Breast epithelium (tissue), 4 donors: Measurements from ENCODE around the gene CYP26B1. TPM values are rescaled to one million over a fixed set of nuclear protein-coding genes. Genes with fewer than 3 reads are reported as not detected.
A peak's percentile ranks its signal among the peaks of the same experiment; 100 is the strongest.

Experiments used
- DNase-seq, 2 donors: peaks; one replicate each; pipeline ENCODE4 v3.0.0-alpha.2; 2019; ENCODE audit warnings: low spot score in 2 of 2
- H3K27ac ChIP-seq, 2 donors: fragments of 200-600 bp; sonication (generic) in 1 of 2; one replicate each; pipeline ENCODE4 v1.5.1; 2016 to 2019; ENCODE audit warnings: mild to moderate bottlenecking in 1 of 2
- H3K27me3 ChIP-seq, 2 donors: fragments of 200-600 bp; sonication (generic) in 1 of 2; one replicate each; pipeline versions ENCODE4 v1.5.1 to v1.6.0; 2017 to 2019; ENCODE audit warnings: control low read depth in 1 of 2, mild to moderate bottlenecking in 1 of 2
- H3K36me3 ChIP-seq: fragments of 200-600 bp; one replicate; pipeline ENCODE4 v1.5.1; 2019
- H3K4me1 ChIP-seq, 2 donors: fragments of 200-600 bp; sonication (generic); one replicate each; pipeline ENCODE4 v1.5.1; 2016 to 2019; ENCODE audit warnings: control low read depth in 1 of 2
- H3K4me3 ChIP-seq, 3 donors: fragments of 200-600 bp; sonication (generic); 1 replicate in 2 of 3; 2 replicates in 1 of 3; pipeline ENCODE4 v1.5.1; 2016 to 2019; ENCODE audit warnings: mild to moderate bottlenecking in 3 of 3, moderate library complexity in 2 of 3
- H3K9me3 ChIP-seq, 2 donors: fragments of 200-600 bp; sonication (generic) in 1 of 2; one replicate each; pipeline ENCODE4 v1.5.1; 2016 to 2019; ENCODE audit warnings: control low read depth in 1 of 2
- CTCF ChIP-seq, 3 donors: fragments of 450-650 bp; IDR thresholded peaks; one replicate each; pipeline ENCODE4 v1.5.1; 2016 to 2017; ENCODE audit warnings: antibody characterized with exemption in 3 of 3, mild to moderate bottlenecking in 3 of 3, moderate library complexity in 3 of 3
- POLR2A ChIP-seq: fragments of 450-650 bp; IDR thresholded peaks from one replicate; pipeline ENCODE4 v1.6.1; 2016; ENCODE audit warnings: antibody characterized with exemption, mild to moderate bottlenecking, moderate library complexity
- POLR2AphosphoS5 ChIP-seq, 3 donors: sonication (generic); formaldehyde crosslinking; IDR thresholded peaks; one replicate each; pipeline ENCODE4 v1.6.1; 2017; ENCODE audit warnings: antibody characterized with exemption in 3 of 3
- intact Hi-C: fragments of 100-400 bp; cut with DNase I; formaldehyde crosslinking; loops from one replicate; pipeline ENCODE4 v1.15.1; 2023; ENCODE audit warnings: low total_unique reads
- total RNA-seq, 3 donors: library from RNA; depleted of rRNA; stranded (reverse); fragments of >200 nt; gene quantifications; one replicate each; pipeline ENCODE4 v1.1.0, GENCODE V29; 2016

The CYP26B1 gene
- total RNA-seq, 3 donors from 2014 or later = 3.8 to 41.6 (median 3.9) TPM

- Histone ChIP-seq H3K36me3 (no peaks in the 10 kb centered on the region), H3K9me3 (no peaks in the 10 kb centered on the region), H3K4me3 (no peak overlapping the region), H3K27ac (no peak overlapping the region), H3K4me1 (no peaks in the 10 kb centered on the region), H3K27me3 (no peaks in the 10 kb centered on the region)
- intact Hi-C loops = loop anchor here (10.0 kb wide), 1 partner anchor 577 kb away; no protein-coding TSS in a partner anchor
- DNase-seq = peak in 1 of 2 donors; percentile 33
- TF ChIP-seq CTCF (IDR thresholded peaks at IDR 0.05) = no peak
- TF ChIP-seq POLR2AphosphoS5 (IDR thresholded peaks at IDR 0.05) = no peak
- TF ChIP-seq POLR2A = no peak
These were observed 16.2 kb downstream of the CYP26B1 start for GRCh38 chr2:72131371-72131891.

- Histone ChIP-seq H3K36me3 (no peaks in the 10 kb centered on the region), H3K9me3 (no peaks in the 10 kb centered on the region), H3K27ac (no peak overlapping the region), H3K4me3 (no peak overlapping the region), H3K27me3 (no peaks in the 10 kb centered on the region), H3K4me1 (no peaks in the 10 kb centered on the region)
- no peak for TF ChIP-seq CTCF (IDR thresholded peaks at IDR 0.05)
- TF ChIP-seq POLR2A = no peak
- no peak for TF ChIP-seq POLR2AphosphoS5 (IDR thresholded peaks at IDR 0.05)
- intact Hi-C loops = loop anchor here (10.0 kb wide), 1 partner anchor 576 kb away; no protein-coding TSS in a partner anchor
- peak in 1 of 2 donors; percentile 31 for DNase-seq
These were observed 16.9 kb downstream of the CYP26B1 start for GRCh38 chr2:72130659-72131360.

GRCh38 chr2:72129681-72130340 is 17.9 kb downstream of the CYP26B1 start:
- TF ChIP-seq CTCF (IDR thresholded peaks at IDR 0.05) = no peak
- no peak for TF ChIP-seq POLR2A
- TF ChIP-seq POLR2AphosphoS5 (IDR thresholded peaks at IDR 0.05) = no peak
- Histone ChIP-seq H3K27ac (peak overlapping the region in 1 of 2 donors; percentile 12), H3K36me3 (no peaks in the 10 kb centered on the region), H3K4me1 (no peaks in the 10 kb centered on the region), H3K9me3 (no peaks in the 10 kb centered on the region), H3K4me3 (no peak overlapping the region), H3K27me3 (no peaks in the 10 kb centered on the region)
- peak in 1 of 2 donors; percentile 51 for DNase-seq
- intact Hi-C loops = loop anchor here (10.0 kb wide), 1 partner anchor 575 kb away; no protein-coding TSS in a partner anchor

- Histone ChIP-seq H3K27ac (no peak overlapping the region), H3K27me3 (no peaks in the 10 kb centered on the region), H3K36me3 (no peaks in the 10 kb centered on the region), H3K9me3 (no peaks in the 10 kb centered on the region), H3K4me1 (no peaks in the 10 kb centered on the region), H3K4me3 (no peak overlapping the region)
- DNase-seq = peak in 1 of 2 donors; percentile 43
- intact Hi-C loops = no loop called here
- TF ChIP-seq POLR2AphosphoS5 (IDR thresholded peaks at IDR 0.05) = no peak
- TF ChIP-seq CTCF (IDR thresholded peaks at IDR 0.05) = no peak
- no peak for TF ChIP-seq POLR2A
These were observed 18.8 kb downstream of the CYP26B1 start for GRCh38 chr2:72128843-72129227.
